HG02798 (cell line): Measurements from ENCODE around the gene C18orf32.
"Not testable (repeated sequence)": the region's sequence is repeated elsewhere in the genome, so short reads cannot be mapped to it uniquely, and the experiment has no call there.

Experiments
- ATAC-seq: cut with Tn5 transposase; IDR thresholded peaks from one replicate; pipeline ENCODE4 v1.9.1; 2021; ENCODE audit warnings: mild to moderate bottlenecking; ENCODE audit not compliant: unreplicated experiment, poor library complexity

The C18orf32 gene

DNA sequence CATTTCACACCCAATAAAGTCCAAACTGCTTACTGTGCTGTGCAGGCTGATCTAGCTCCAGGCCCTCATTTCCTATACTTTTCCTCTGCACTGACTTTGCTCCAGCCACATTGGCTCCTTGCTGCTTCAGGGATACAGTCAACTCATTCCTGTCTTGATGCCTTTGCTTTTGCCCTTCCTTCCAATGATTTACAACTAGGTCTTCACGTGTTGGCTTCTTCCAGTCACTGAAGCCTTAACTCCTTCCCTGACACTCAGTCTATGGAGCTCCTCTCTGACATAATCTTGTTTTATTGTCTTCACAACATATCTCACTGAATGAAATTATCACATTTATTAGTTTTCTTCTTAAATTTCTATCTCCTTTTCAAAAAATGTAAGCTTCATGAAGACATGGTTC is 16.9 kb upstream of the C18orf32 start:
- ATAC-seq = no peak

DNA sequence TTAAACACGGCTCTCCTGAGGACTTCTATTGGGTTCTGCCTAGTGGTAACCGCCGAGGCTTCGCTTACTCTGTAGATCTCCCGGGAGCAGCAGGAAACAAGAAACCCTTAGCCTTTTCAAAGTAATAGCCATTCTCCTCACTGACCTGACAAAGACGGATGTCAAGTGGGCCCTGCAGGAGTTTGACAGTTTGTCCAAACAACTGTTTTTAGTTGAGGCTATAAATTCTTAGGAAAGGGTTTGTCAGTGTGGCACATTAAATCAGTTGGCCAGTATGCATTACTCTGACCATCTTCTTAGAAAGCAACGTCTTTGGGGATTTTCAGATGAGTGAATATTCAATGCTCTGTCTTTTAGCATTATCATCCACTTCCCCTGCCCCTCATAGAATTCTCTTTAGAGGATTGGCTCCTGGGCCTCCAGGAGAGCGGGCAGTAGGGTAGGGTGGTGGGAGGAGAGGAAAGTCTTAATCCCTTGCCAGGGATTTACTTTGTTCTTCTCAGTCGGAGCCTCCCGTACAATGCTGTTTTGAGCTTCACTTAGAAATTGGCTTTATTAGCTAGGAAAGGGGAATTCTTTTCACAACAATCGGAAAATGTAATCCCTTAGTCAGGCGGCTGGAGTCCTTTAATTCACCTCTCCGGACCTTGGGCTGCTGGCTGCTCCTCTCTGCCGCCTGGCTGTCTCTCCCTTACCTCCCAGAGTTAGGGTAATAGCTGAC is 13.3 kb upstream of the C18orf32 start:
- no peak for ATAC-seq

- ATAC-seq = no peak
Observed at GRCh38 chr18:49499046-49499637, 12.1 kb upstream of the C18orf32 start.

- no peak for ATAC-seq
Observed at GRCh38 chr18:49495480-49495879, 8.4 kb upstream of the C18orf32 start.

GRCh38 chr18:49495076-49495475 is 8.0 kb upstream of the C18orf32 start:
- ATAC-seq = no peak

DNA sequence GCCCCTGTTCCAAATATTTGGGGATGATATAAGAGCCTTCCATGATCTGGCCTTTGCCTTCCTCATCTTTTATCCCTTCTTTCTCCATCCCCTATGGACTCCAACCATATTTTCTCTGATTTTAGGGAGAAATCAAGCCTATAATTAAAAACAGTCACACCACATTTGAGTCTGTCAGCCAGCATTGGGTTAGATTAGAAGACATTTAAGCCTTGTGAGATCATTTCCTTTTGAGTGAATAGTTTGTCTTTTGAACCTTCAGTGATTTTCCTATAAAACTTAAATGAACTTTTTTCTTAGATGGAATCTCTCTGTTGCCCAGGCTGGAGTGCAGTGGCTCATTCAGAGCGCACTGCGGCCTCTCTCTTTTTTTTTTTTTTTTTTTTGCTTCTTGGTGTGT is 7.6 kb upstream of the C18orf32 start:
- ATAC-seq = no peak

GRCh38 chr18:49492694-49493033 is 5.6 kb upstream of the C18orf32 start:
- ATAC-seq = no peak

DNA sequence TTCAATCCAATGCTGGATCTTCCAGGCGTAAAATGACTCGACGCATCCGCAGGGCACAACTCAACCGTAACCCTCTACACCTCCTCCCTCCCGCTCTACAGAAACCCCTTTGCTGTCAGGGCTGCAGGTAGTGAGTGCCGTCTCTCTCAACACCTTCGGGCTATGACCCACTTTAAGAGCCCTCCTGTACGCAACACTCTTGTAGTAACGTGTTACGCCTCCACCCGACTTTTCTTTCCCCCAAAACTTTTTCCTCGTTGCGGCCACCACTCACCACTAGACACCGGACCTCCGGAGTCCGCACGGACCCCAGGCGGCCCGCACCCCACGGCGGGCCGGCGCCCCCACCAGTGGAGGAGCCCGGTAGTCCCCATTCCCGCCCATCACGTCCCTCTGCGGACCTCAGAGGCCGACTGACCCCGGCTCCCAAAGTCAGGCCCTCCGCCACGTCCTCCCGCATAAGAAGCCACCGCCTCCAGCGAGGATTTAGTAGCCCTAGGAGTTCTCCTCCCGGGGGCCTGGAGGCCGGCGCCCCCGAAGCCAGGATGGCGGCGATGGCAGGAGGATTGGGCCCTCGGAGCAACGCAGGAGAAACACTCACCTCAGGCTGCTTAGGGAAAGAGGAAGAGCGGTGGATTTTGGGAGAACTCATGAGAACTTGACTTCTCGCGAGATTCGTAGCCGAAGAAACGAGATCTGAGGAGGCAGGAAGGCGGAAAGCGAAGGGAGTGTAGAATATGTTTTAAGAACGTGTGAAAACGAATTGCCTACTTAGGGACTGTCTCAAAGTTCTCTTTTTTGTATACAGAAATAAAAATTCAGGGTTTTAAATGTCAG is 5.0 kb upstream of the C18orf32 start, which contains the start of gene RPL17:
Gene RPL17 (minus strand): TSS at position 609 of the 837 bp plus-strand sequence.
- peak; percentile 82 for ATAC-seq

DNA sequence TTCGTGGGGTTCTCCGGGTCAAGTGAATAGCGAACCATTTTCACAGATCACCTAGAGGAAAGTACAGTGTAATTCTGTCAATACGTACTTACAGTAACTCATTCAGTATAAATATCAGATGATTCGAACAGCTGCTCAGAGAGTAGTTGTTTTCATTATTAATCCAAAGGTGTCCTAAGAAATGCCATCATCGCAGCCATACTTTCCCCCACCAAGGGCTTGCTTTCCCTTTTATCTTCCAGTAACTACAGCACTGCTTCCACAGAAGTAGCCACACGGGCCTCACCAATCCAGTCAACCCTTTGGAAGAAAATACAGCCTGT is 4.5 kb upstream of the C18orf32 start:
- ATAC-seq = no peak

DNA sequence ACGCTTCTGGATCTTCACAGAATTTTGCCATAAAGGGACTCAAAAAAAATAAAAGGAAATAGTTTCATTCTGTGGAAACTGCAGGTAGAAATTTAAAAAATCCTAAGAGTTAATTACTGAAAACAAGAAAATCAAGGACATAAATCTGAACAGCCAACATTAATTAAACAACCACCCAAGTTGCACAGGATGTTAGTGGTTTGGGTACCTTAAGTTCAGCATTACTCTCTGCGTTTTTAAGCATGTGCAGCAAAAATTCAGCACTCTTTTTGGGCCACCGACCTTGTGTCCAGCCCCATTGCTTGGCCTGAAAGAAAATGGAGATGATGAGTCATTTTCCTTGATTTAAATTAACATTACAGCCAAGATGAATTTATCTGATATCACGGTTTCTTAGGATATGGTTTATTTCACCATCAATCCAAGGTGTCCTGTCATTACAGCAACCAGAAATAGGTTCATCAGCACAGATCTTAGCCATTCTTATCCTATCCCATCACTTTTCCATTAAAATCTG is 3.3 kb upstream of the C18orf32 start:
- no peak for ATAC-seq

- no peak for ATAC-seq
Observed at GRCh38 chr18:49487711-49488310, 777 bp upstream of the C18orf32 start.

- no peak for ATAC-seq
Observed at GRCh38 chr18:49486606-49486952, 455 bp downstream of the C18orf32 start.

DNA sequence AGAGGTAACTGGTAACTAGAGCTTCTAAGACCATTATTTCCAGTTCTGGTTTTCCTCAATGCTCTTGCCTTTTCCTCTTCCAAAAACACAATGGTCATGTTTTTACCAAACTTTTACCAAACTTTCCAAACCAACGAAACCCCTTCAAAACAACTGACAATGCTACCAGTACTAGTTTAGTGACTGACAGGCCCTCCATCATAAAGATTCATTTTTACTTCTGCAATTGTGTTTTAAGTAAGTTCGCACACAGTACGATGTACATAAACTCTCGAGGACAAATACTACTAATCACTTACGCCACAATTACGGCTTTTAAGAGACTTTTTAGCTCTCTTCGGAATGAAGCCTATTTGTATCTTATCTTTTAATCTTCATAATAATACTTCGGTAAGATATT is 900 bp downstream of the C18orf32 start:
- ATAC-seq = no peak

DNA sequence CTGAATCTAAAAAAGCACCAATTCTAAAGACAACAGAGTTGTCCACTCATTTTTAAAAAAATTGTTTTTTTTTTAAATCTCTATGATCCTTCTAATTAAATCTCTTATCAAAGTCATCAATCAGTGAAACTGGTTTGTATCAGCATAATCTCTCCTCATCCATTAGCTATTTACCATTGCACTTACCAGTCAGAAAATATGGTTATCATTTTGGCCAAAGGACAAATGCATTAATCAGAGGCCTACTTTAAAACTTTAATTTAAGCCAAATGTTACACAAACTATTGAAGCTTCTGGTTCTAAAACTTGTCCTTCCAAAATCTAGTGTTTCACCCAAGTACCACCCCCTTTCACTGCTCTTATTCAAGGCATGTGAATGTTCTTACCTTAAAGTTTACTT is 3.8 kb downstream of the C18orf32 start:
- no peak for ATAC-seq

DNA sequence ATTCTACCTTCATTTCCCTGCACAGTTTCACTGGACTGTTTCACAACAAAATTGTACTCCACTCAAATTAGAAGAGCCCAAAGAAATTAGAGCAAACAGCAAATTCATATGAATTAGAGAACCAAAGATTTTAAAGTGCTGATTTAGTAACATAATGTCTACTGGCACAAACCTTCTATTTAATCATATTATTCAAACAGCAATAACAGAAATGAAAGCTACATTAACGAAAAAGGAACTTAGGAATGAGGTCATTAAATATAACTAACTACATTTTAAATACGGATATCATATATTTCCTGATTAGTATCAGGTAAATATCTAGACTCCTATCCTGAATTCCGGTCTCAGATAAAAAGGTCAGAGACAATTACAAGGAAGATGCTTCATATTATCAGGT is 5.1 kb downstream of the C18orf32 start:
- ATAC-seq = no peak

DNA sequence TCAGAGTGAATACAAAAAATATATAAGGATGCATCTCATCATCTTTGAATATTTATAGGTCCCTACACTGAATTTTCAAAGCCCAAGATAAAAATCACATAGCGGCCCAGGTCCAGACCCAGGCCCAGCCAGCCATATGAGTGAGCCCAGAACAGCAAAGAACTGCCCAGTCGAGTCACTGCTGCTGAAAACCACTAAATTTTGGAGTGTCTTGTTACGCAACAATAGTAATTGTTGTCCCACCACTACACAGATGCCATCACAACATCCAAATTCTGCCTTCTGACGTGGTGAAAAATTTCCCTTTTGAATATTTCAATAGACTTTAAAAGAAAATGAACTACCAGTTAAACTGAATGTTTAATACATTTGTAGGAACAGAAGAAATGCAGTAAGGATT is 5.7 kb downstream of the C18orf32 start:
- no peak for ATAC-seq

DNA sequence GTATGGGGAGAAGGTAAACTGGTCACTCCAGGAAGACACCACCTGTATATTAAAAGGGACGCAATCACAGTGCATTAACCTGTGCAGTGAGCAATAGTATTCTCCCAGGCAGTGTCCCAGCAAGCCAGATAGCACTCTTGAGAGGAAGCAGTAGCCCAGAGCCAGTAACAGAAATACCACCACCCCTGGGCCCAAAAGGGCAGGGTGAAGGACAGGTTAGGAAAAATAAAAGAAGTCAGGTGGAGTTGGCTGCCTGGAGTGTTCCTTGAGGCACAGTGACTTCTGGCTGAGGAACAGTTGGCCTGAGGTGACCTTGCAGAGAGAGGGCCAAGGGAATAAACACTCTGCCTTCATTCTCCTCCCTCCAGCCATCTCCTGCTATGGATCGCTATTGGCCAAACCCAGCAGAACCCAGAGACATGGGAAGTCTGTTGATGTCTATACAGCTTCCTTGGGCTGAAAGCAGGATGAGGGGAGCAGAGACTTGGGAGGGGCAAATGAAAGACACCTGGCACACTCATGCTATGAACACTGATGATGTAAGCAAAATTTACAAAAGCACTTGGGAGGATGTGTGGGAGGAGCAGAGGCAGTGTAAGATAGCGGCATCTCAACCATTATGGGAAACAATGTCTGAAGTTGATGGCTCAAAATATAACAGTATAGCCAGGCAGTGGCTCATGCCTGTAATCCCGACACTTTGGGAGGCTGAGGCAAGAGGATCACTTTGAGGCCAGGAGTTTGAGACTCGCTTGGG is 7.5 kb downstream of the C18orf32 start:
- no peak for ATAC-seq

- peak; percentile 53 for ATAC-seq
Observed at GRCh38 chr18:49476664-49477411, 10.2 kb downstream of the C18orf32 start.

- not testable (repeated sequence) for ATAC-seq
Observed at GRCh38 chr18:49474935-49475334, 12.1 kb downstream of the C18orf32 start.

- ATAC-seq = no peak
Observed at GRCh38 chr18:49473721-49474120, 13.3 kb downstream of the C18orf32 start.
